HG03175 (cell line): ENCODE measurements around the gene ADCY3.
"Not testable (repeated sequence)": the region's sequence is repeated elsewhere in the genome, so short reads cannot be mapped to it uniquely, and the experiment has no call there.

Experiments
- ATAC-seq: cut with Tn5 transposase; IDR thresholded peaks from one replicate; pipeline ENCODE4 v1.9.1; 2021; ENCODE audit warnings: mild to moderate bottlenecking, moderate library complexity; ENCODE audit not compliant: unreplicated experiment

The ADCY3 gene

DNA sequence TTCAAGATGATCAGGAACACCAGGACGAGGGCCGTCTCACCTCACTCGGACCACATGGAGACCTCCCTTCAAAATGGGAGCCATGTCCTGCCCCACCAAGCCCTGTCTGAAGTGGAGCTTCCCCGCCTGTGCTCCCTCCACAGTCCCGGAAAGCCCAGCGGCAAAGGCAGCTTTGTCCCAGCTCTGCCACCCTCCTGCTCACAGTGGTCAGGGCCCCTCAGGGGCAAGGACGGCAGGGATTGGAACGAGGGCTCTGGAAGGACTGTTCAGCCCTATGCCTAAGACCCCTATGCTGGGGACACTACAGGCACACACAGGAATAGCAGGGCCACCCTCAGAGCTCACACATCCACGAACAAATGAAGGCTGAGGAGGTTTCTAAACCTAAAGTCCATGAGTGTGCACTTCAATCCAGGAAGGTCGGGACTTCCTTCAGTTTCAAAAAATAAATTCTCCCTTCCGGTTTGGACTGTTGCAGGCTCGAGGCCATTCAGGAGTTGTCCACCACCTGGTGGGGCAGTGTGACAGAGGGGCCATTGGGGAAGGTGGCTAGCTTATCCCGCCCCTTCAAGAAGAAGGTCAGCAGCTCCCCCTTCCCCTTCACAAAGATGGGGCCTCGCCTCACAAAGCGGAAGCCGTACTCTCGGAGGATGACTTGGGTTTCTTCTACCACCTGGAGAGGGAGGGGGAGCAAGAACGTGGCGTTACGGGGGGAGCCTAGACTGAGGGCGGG lies 100.4 kb downstream of the ADCY3 start:
- ATAC-seq = no peak

DNA sequence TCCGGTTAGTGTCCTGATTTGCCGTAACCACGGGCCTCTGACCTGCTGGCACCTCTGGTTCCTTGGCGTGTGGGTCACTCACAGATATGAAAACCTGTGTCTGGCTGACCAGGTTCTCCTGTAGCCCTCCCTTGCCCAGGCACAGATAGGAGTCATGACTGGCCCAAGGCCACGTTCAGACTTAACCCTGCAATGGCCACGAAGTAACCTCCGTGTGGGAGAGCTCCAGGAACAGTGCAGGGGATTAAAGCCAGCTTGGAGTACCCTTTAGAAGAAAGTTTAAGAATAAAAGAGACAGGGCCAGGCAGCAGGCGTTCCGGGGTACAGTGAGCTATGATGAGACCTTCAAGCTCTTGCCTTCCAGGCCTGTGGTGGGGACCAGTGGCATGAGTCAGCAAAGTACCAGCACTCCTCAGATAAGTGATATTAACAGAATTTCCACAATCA lies 101.3 kb downstream of the ADCY3 start:
- no peak for ATAC-seq

DNA sequence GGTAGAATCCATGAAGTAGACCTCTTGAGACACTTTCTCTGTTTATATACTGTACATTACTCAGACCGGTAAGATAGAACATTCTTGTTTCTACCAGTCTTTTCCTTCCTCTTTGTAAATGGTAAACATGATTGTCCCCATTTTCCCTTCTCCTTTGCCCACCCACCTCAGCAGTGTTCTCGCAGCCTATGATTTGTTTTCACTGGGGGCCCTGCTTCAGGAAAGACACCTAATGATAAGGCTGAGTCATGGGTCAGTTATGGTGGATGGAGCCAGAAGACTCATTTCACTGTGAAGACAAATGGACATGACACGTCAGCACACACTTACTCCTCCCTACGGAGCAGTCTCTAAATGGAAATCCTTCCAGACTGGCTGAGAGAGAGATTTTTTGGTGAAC lies 103.2 kb downstream of the ADCY3 start:
- no peak for ATAC-seq

DNA sequence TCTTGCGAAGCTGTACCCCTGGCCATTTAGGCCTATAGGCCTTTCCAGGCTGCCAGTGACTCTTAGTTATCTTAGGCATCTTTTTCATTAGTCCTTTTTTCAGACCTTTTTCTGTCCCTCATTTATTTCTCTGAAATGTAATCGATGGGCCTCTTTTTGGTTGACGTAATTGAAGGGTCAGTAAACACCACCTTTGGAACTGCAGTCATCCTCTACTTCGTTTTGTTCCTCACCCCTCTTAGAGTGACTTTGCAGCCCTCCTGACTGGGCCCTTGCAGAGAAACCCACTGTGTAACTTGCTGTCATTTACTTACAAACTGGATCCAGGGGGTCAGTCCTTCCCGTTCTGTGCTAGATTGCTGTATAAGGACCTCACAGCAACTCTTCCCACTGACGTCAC lies 103.6 kb downstream of the ADCY3 start:
- no peak for ATAC-seq

DNA sequence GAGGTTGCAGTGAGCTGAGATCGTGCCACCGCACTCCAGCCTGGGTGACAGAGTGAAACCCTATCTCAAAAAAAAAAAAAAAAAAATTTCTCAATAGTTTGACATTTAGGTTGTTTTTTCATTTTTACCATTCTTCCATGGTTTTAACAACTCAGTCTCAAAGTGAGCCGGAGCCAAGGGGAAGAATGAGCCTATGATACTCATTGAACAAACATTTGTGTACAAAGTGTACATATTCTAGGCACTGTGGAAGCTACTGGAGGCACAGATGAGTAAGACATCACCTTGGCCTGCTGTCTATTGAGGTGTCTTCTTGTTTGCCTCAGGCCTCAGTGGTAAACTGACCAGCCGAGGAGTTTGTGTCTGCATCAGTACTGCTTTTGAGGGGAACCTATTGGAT lies 104.9 kb downstream of the ADCY3 start:
- ATAC-seq = no peak

DNA sequence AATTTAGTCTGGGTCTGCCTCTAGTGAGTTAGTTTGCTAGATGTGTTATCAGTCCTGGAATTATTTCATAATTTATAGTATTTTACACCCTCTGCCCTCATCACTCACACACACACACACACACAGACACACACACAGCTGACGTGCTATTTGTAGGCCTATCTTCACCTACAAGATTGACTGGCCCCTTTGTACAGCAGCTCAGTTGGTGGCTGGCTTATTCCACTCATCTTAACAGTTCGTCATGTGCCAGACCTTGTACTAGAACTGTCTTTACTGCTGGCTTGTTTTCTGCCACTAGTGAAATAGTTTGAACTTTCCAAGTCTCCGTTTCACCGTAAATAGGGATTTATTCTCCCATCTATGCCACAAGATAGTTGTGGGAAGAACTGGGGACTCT lies 105.5 kb downstream of the ADCY3 start:
- ATAC-seq = no peak

DNA sequence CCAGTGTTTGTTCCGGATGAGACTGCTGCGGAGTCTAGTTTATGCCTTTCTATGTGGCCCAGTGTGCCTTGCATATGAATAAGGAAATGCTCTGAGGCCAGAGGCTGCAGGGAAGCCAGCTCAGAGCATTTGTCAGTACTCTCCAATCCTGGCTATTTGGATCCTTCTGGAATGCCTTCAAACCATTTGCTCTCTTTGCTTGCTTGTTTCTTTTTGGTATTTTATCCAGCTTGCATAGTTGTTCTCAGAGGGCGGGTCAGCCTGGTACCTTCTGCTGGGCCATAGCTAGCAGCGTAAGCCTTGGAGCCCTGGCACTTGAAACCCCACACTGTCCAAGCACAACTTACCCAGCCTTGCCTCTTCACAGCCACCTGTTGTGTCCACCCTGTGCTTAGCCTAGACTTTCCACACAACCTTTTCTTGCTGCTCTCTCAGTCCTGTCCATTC lies 106.3 kb downstream of the ADCY3 start:
- ATAC-seq = no peak

DNA sequence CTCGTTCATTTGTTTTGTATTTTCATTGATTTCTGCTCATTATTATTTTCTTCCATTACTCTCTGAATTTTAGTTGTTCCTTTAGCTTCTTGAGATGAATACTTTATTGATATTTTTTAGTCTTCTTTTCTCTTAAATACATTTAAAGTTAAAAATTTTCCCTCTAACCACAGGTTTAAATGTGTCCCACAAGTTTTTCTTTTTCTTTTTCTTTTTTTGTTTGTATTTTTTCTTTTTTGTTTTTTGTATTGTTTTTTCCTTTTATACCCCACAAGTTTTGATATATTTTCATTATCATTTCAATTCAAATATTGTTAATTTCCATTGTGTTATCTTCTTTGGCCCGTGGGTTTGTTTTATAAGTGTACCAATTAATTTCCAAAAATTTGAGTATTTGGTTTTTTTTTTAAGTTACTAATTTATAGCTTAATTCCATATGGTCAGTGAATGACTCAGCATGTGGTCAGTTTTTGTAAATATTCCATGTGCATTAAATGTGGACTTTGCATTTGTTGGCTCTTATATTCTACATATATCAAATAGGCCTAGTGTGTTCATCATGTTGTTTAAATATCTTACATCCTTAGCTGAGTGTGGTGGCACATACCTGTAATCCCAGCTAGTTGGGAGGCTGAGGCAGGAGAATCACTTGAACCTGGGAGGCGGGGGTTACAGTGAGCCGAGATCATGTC lies 110.6 kb downstream of the ADCY3 start:
- ATAC-seq = no peak

DNA sequence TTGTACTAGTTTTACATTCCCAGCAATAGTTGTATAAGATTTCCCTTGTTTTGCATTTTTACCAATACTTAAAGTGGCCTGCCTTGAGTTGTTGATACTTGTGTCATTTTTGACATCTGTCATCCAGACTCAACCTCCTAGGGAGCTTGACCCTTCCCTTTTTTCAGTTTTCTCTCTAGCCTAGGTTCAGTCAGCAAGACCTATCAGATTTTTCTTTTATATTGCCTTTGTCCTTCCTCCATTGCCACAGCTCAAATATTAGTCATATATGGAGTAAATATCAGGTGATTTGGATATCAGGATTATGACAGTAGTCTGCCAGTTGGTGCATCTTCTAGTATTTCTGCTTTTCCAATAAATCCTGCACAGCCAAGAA lies 113.4 kb downstream of the ADCY3 start:
- no peak for ATAC-seq

DNA sequence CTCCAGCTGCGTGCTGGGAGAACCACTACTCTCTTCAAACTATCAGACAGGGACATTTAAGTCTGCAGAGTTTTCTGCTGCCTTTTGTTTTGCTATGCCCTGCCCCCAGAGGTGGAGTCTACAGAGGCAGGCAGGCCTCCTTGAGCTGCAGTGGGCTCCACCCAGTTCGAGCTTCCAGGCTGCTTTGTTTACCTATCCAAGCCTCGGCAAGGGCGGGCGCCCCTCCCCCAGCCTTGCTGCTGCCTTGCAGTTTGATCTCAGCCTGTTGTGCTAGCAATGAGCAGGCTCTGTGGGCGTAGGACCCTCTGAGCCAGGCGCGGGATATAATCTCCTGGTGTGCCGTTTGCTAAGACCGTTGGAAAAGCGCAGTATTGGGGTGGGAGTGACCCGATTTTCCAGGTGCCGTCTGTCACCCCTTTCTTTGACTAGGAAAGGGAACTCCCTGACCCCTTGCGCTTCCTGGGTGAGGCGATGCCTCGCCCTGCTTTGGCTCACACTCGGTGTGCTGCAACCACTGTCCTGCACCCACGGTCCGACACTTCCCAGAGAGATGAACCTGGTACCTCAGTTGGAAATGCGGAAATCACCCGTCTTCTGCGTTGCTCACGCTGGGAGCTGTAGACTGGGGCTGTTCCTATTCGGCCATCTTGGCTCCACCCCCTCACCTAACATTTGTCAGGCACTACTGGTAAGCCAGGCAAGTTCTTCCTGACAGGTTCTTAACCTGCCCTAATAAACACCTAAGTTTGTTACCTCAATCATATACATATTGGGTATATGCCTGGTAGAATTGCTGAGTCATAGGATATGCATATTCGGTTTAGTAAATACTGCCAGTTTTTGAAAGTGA lies 114.0 kb downstream of the ADCY3 start:
- not testable (repeated sequence) for ATAC-seq

DNA sequence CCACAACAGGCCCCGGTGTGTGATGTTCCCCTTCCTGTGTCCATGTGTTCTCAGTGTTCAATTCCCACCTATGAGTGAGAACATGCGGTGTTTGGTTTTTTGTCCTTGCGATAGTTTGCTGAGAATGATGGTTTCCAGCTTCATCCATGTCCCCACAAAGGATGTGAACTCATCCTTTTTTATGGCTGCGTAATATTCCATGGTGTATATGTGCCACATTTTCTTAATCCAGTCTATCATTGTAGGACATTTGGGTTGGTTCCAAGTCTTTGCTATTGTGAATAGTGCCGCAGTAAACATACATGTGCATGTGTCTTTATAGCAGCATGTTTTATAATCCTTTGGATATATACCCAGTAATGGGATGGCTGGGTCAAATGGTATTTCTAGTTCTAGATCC lies 119.5 kb downstream of the ADCY3 start:
- ATAC-seq = not testable (repeated sequence)

DNA sequence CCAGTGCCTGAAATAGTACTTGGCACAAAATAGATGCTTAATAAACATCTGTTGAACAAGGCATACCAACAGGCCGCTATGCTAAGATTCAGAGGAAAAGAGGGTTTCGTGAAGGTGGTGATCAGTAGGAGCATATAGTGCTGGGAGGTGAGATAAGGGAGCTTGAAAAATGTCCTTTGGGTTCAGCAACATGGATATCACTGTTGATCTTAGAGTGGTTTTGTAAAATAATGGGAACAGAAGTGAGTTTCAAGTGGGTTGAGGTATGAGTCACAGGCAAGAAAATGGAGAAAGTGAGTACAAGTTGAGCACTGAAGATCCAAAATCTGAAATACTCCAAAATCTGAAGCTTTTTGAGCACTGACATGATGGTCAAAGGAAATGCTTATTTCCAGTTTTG lies 122.4 kb downstream of the ADCY3 start:
- no peak for ATAC-seq

DNA sequence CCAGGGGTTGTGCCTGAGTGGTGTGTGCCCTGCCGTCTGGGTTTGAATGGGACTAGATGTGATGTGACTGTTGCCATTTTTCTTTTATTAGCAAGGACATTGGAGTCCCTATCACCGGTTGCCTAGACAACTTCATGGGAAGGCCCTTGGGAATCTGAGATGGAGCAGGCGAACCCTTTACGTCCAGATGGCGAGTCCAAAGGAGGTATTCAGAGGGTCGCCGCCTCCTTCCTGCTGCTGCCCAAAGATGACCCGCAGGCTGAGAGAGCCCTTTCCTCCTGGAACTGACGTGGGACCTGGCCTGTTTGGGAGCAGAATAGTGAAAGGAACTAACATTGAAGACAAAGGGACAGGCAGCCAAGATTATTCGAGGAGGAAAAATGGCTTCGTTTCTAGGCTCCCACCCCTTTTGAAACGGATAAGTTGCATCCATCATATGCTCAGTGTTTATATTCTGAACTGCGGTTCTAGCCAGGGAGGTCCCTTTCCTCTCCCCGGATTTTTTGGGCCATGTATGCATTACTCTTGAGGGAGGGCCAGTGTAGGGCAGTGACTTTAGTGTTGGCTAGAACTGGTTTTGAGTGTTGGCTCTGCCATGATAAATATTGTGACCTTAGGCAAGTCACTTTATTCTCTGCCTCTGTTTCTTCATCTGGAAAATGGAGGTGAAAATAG lies 126.1 kb downstream of the ADCY3 start:
- no peak for ATAC-seq

DNA sequence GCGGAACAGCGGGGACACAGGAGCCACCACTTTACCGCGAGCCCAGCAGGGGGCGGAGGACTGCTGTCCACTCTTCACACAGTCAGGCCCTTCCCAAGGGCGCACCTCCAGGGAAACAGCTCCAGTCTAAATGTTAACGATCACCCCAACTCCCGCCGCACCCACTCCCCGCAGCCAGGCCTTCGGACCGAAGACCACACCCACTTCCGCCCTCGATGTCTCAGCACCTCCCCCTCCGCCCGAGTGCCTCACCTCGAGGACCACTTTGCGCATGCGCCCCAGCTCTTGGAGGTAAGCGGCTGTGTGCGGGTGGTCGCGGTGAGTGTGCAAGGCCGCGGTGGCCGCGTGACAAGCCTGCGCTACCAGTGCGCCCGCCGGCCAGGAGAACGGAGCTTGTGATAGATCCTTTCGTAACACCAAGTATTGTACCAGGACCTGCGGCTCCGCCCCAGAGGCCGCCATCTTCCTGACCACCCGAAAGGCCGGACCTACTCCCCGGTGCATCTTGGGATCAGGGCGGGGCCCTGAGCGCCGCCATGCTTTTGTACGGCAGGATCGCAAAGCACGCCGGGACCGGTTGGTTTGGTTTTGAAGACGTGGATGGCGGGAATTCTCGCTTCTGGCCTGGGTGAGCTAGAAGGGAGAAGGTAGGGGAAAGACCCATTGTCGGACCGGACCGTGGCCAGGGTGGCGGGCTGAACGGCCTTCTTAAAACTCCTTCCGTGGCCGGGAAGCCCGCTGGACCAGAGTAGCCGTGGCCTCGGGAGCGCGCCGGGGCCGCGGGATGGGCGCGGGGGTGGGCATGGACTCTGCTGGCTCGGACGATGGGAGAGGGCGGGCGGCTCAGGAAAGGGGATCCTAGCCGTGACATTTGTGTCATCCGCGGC lies 126.9 kb downstream of the ADCY3 start, which contains the start of the genes CENPO and PTRHD1:
Gene CENPO (plus strand): TSS at position 552 of the 887 bp plus-strand sequence. CDS start 495 bp downstream, outside the sequence.
Gene PTRHD1 (minus strand): TSS at position 518 of the 887 bp plus-strand sequence. CDS start 14 bp downstream, at position 504.
- peak; percentile 93 for ATAC-seq

DNA sequence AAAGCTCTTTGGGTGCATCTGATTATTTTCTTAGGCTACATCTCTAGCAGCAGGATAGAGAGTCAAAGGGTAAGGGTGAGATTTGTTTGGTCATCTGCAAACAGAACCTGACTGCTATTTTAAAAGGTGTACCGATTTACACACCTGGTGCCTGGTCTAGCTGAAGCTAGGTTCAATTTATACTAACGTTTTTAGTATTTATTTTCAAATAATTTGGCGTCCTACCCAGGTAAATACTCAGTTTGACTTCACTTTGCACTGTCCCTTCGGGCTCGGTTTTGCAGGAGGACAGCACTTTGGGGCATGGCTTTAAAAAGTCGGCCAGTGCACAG lies 127.5 kb downstream of the ADCY3 start:
- no peak for ATAC-seq

DNA sequence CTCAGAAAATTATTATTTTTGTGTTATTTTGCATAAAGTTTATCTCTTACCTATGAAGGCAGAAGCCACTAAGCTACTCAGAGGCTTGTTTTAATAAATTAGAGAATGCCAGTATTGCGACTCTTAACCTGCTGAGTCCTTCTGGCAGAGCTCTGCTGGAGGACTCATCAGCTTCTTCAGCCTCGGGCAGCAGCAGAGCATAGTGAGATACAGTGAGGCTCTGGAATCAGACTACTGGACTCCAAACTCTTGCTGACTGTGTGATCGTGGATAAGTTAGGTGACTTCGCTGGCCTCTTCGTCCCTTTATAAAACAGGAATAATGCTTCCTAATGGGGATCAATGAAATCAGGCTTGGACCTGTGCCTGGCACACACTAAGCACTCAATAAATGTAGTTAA lies 128.6 kb downstream of the ADCY3 start:
- no peak for ATAC-seq

DNA sequence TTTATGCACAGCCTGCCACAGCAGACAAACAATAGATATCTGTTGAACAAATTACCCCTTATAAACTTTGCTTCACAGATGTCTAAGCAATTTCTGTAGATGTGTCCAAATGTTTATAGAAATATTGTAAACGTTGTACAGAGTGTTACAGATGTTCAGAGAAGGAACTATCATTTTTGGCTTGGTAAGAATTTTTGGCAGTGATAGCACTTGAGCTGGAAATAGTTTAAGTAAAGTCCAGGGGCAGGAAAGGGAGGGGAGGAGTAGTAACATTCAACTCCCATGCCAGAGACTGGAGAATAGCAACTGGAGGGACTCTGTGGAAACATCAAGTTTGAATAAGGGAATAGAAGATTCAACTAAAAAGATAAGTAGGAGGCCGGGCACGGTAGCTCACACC lies 131.2 kb downstream of the ADCY3 start:
- ATAC-seq = no peak

DNA sequence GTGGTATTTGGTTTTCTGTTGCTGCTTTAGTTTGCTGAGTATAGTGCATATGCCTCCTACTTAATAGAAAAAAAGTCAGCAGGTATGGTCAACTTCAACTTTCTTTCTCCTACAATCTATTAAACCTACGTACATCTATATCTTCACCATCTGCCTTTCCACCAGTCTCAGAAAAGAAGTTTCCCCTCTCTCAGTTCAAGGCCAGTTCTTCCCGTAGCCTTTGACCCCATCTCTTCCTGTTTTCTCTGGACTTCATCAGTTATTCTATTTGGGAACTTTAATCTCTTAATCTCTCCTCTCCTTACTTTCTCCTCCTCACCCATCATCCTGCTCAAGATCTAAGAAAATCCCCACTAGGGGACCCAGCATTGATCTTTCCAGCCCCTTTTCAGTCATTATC lies 132.5 kb downstream of the ADCY3 start:
- no peak for ATAC-seq

DNA sequence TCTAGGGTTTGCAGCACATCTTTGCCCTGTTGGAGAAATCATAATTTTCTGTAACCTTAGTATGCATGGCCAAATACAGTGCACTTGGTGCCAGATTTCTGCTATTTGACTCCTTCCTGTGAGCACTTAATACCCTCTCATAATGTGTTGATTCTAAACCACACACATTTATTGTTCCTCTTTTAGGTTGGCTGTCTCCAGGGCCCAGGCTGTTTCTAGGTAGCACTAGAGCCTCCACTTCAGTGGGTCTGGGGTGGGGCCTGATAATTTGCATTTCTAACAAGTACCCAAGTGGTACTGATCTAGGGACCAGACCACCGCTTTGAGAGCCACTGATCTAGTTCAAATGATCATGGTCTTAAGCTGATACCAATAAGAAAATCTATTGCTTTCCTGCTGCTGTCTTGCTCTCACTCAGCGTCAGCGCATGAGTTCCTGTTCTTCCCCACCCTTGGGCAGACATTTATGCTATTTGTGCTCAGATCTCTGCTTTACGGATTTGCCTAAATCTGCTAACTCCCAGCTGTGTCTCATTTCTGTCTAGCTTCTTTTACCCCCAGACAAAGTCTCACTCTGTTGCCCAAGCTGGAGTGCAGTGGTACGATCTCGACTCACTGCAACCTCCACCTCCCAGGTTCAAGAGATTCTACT lies 134.2 kb downstream of the ADCY3 start:
- ATAC-seq = peak; percentile 95
